K562 (cell line): ENCODE results near the gene PRRC2C.

Source experiments
- BHLHE40 ChIP-seq: IDR thresholded peaks from 2 replicates; pipeline ENCODE4 v1.6.1; 2011; ENCODE audit warnings: low read length, improper control_type of control experiment
- BRD9 ChIP-seq: fragments of 450-650 bp; IDR thresholded peaks from 2 replicates; pipeline ENCODE4 v1.6.1; 2018; ENCODE audit warnings: low read depth; ENCODE audit not compliant: partially characterized antibody
- CTCF ChIP-seq, 3 experiments: IDR thresholded peaks in 2 of 3; conservative IDR thresholded peaks in 1 of 3; 2 replicates each; pipeline ENCODE4 v1.5.1; 2011 to 2012; ENCODE audit warnings: low read length in 3 of 3, mild to moderate bottlenecking in 3 of 3, control low read depth in 2 of 3, improper control_type of control experiment in 1 of 3, inconsistent platforms in 1 of 3, low read depth in 1 of 3, mixed read lengths in 1 of 3, moderate library complexity in 1 of 3; ENCODE audit not compliant: insufficient read depth in 2 of 3
- ETV5 ChIP-seq: sonication (generic); formaldehyde crosslinking; IDR thresholded peaks from 2 replicates; pipeline ENCODE4 v1.4.0; 2020; ENCODE audit warnings: low read depth, mild to moderate bottlenecking, missing genetic modification reagents
- MBD1 ChIP-seq: fragments of 250-450 bp; sonication (Bioruptor Pico); IDR thresholded peaks from 2 replicates; pipeline ENCODE4 v1.8.0; 2022; ENCODE audit warnings: inconsistent platforms
- POLR2A ChIP-seq: fragments of 450-650 bp; conservative IDR thresholded peaks from 2 replicates; pipeline ENCODE4 v1.6.1; 2016
- SREBF2 ChIP-seq: sonication (generic); formaldehyde crosslinking; IDR thresholded peaks from 2 replicates; pipeline ENCODE4 v1.4.0; 2020; ENCODE audit warnings: mild to moderate bottlenecking, missing genetic modification reagents
- SRSF9 ChIP-seq: fragments of 200-400 bp; formaldehyde crosslinking; IDR thresholded peaks from 2 replicates; pipeline ENCODE4 v1.6.1; 2017; ENCODE audit warnings: low read depth, low read length, borderline replicate concordance
- TEAD4 ChIP-seq, 2 experiments: sonication (generic) in 1 of 2; formaldehyde crosslinking in 1 of 2; IDR thresholded peaks; 2 replicates each; pipeline versions ENCODE4 v1.6.1 to v1.8.0; 2012 to 2022; ENCODE audit warnings: borderline replicate concordance in 1 of 2, inconsistent platforms in 1 of 2, low read length in 1 of 2, mild to moderate bottlenecking in 1 of 2, missing genetic modification reagents in 1 of 2
- USF2 ChIP-seq: sonication (generic); formaldehyde crosslinking; IDR thresholded peaks from 2 replicates; pipeline ENCODE4 v1.5.0; 2020; ENCODE audit warnings: missing genetic modification reagents
- ZNF764 ChIP-seq: fragments of 250-450 bp; sonication (Bioruptor Pico); IDR thresholded peaks from 2 replicates; pipeline ENCODE4 v1.4.0; 2020; ENCODE audit warnings: low read depth, mild to moderate bottlenecking, moderate library complexity
- TF ChIP-seq, protein P1 (sequence below), 2 experiments: fragments of 450-650 bp in 1 of 2; sonication (generic) in 1 of 2; formaldehyde crosslinking in 1 of 2; IDR thresholded peaks in 1 of 2; conservative IDR thresholded peaks in 1 of 2; 2 replicates each; pipeline versions ENCODE4 v1.6.1 to v1.8.1; 2016 to 2023; ENCODE audit warnings: mild to moderate bottlenecking in 2 of 2, moderate library complexity in 2 of 2, inconsistent platforms in 1 of 2, missing genetic modification reagents in 1 of 2
- TF ChIP-seq, protein P2 (sequence below): sonication (generic); formaldehyde crosslinking; IDR thresholded peaks from 2 replicates; pipeline ENCODE4 v1.8.0; 2023; ENCODE audit warnings: mild to moderate bottlenecking, missing genetic modification reagents
- TF ChIP-seq, protein P3 (sequence below): fragments of 450-650 bp; formaldehyde crosslinking; IDR thresholded peaks from 2 replicates; pipeline ENCODE4 v1.4.0; 2020; ENCODE audit warnings: mild to moderate bottlenecking, mixed read lengths

- TF ChIP-seq, protein P1, sequence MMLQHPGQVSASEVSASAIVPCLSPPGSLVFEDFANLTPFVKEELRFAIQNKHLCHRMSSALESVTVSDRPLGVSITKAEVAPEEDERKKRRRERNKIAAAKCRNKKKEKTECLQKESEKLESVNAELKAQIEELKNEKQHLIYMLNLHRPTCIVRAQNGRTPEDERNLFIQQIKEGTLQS (IDR thresholded peaks at IDR 0.05) = no peak
- TF ChIP-seq, protein P1 (CRISPR knock-in tag; conservative IDR thresholded peaks at IDR 0.05) = no peak
- TF ChIP-seq, protein P2, sequence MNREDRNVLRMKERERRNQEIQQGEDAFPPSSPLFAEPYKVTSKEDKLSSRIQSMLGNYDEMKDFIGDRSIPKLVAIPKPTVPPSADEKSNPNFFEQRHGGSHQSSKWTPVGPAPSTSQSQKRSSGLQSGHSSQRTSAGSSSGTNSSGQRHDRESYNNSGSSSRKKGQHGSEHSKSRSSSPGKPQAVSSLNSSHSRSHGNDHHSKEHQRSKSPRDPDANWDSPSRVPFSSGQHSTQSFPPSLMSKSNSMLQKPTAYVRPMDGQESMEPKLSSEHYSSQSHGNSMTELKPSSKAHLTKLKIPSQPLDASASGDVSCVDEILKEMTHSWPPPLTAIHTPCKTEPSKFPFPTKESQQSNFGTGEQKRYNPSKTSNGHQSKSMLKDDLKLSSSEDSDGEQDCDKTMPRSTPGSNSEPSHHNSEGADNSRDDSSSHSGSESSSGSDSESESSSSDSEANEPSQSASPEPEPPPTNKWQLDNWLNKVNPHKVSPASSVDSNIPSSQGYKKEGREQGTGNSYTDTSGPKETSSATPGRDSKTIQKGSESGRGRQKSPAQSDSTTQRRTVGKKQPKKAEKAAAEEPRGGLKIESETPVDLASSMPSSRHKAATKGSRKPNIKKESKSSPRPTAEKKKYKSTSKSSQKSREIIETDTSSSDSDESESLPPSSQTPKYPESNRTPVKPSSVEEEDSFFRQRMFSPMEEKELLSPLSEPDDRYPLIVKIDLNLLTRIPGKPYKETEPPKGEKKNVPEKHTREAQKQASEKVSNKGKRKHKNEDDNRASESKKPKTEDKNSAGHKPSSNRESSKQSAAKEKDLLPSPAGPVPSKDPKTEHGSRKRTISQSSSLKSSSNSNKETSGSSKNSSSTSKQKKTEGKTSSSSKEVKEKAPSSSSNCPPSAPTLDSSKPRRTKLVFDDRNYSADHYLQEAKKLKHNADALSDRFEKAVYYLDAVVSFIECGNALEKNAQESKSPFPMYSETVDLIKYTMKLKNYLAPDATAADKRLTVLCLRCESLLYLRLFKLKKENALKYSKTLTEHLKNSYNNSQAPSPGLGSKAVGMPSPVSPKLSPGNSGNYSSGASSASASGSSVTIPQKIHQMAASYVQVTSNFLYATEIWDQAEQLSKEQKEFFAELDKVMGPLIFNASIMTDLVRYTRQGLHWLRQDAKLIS = no peak
- TF ChIP-seq, protein P3, sequence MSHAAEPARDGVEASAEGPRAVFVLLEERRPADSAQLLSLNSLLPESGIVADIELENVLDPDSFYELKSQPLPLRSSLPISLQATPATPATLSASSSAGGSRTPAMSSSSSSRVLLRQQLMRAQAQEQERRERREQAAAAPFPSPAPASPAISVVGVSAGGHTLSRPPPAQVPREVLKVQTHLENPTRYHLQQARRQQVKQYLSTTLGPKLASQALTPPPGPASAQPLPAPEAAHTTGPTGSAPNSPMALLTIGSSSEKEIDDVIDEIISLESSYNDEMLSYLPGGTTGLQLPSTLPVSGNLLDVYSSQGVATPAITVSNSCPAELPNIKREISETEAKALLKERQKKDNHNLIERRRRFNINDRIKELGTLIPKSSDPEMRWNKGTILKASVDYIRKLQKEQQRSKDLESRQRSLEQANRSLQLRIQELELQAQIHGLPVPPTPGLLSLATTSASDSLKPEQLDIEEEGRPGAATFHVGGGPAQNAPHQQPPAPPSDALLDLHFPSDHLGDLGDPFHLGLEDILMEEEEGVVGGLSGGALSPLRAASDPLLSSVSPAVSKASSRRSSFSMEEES = peak; percentile 78
- TF ChIP-seq BRD9 (no peak), BHLHE40 (no peak), POLR2A (no peak), USF2 (CRISPR knock-in tag) (no peak), SREBF2 (CRISPR knock-in tag) (no peak), MBD1 (no peak), SRSF9 (no peak), CTCF (IDR thresholded peaks at IDR 0.05 in 2 of 3, conservative IDR thresholded peaks at IDR 0.05 in 1 of 3; ENCODE audit: insufficient read depth in 2 of 3, low read depth in 1 of 3, low read length in 3 of 3) (no peak), TEAD4 (IDR thresholded peaks at IDR 0.05; ENCODE audit: low read length) (no peak), TEAD4 (CRISPR knock-in tag; IDR thresholded peaks at IDR 0.05; ENCODE audit: borderline replicate concordance) (no peak), ZNF764 (CRISPR knock-in tag) (no peak), ETV5 (no peak)
These were observed 139.9 kb downstream of the PRRC2C start for GRCh38 chr1:171625225-171625624.
